AG04450 (cell line): ENCODE measurements around the gene CFLAR. TPM values are rescaled to one million over a fixed set of nuclear protein-coding genes. Genes with fewer than 3 reads are reported as not detected.

Experiments
- CTCF ChIA-PET: fragments of 300-600, 350-600 bp; formaldehyde crosslinking; extraction: SDS; loops from one replicate; lab custom pipeline; 2022; ENCODE audit warnings: antibody characterized with exemption, inconsistent platforms; lab: Charles Lee
- POLR2A ChIA-PET: fragments of 350-600 bp; formaldehyde crosslinking; extraction: SDS; loops from one replicate; lab custom pipeline; 2021; ENCODE audit warnings: antibody characterized with exemption, inconsistent platforms; lab: Yijun Ruan, JAX
- DNase-seq: peaks from one replicate; pipeline ENCODE4 v3.0.0-alpha.2; 2011; ENCODE audit warnings: low read depth, low spot score
- H3K27ac ChIP-seq: one replicate; pipeline ENCODE4 v1.5.1; 2012; ENCODE audit warnings: low read depth, low read length, control low read depth
- H3K27me3 ChIP-seq: one replicate; pipeline ENCODE4 v1.6.0; 2012; ENCODE audit warnings: low read length; ENCODE audit not compliant: control insufficient read depth, insufficient read depth
- H3K4me3 ChIP-seq: 2 replicates; pipeline ENCODE4 v1.5.1; 2011; ENCODE audit warnings: mild to moderate bottlenecking, low read depth, low read length, control low read depth
- H3K9me3 ChIP-seq: 2 replicates; pipeline ENCODE4 v1.5.1; 2012; ENCODE audit warnings: low read length; ENCODE audit not compliant: control insufficient read depth, insufficient read depth
- polyA plus RNA-seq: library from polyadenylated mRNA; depleted of rRNA; stranded (reverse); fragments of >200 nt; gene quantifications from 2 replicates; pipeline ENCODE4 v1.2.3, GENCODE V29; 2011
- TF ChIP-seq, protein P1 (sequence below): IDR thresholded peaks from 2 replicates; pipeline ENCODE4 v1.5.1; 2011; ENCODE audit warnings: low read depth, low read length, control low read depth, inconsistent platforms

The CFLAR gene
- polyA plus RNA-seq, 1 experiment: 36.3 TPM

- Histone ChIP-seq H3K27ac (peak overlapping the region; percentile 2), H3K4me3 (no peak overlapping the region), H3K27me3 (no peaks in the 10 kb centered on the region), H3K9me3 (no peaks in the 10 kb centered on the region)
- ChIA-PET CTCF (interaction anchor here (0.5 to 2.8 kb wide), 2 partner anchors 23 to 790 kb away, joined by 6 to 13 read pairs; no protein-coding TSS in a partner anchor), POLR2A (no interaction called here)
- TF ChIP-seq, protein P1, sequence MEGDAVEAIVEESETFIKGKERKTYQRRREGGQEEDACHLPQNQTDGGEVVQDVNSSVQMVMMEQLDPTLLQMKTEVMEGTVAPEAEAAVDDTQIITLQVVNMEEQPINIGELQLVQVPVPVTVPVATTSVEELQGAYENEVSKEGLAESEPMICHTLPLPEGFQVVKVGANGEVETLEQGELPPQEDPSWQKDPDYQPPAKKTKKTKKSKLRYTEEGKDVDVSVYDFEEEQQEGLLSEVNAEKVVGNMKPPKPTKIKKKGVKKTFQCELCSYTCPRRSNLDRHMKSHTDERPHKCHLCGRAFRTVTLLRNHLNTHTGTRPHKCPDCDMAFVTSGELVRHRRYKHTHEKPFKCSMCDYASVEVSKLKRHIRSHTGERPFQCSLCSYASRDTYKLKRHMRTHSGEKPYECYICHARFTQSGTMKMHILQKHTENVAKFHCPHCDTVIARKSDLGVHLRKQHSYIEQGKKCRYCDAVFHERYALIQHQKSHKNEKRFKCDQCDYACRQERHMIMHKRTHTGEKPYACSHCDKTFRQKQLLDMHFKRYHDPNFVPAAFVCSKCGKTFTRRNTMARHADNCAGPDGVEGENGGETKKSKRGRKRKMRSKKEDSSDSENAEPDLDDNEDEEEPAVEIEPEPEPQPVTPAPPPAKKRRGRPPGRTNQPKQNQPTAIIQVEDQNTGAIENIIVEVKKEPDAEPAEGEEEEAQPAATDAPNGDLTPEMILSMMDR: no peak
- no peak for DNase-seq
Observed at GRCh38 chr2:201208563-201209252, 92.7 kb downstream of the CFLAR start.

GRCh38 chr2:201215963-201216362 lies 100.0 kb downstream of the CFLAR start:
- Histone ChIP-seq H3K9me3 (no peaks in the 10 kb centered on the region), H3K27ac (no peak overlapping the region), H3K4me3 (no peak overlapping the region), H3K27me3 (no peaks in the 10 kb centered on the region)
- ChIA-PET POLR2A (no interaction called here), CTCF (no interaction called here)
- no peak for DNase-seq
- TF ChIP-seq, protein P1: no peak

DNA sequence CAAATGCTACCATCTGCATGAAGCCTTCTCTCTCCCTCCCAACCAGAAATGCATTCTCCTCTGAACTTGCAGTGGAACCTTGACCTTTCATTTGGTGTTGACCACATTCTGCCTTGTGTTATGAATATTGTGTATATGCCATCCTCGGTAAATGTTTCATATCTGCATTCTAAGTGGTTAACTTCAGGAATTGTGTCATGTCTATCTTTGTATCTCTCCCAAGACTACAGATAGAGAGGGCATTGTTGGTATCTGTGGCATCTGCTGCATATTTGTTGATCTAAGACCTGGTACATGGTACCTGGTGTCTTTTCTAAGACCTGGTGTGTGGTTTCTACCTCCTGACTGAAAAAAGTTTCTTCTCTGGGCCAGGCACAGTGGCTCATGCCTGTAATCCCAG lies 101.0 kb downstream of the CFLAR start:
- Histone ChIP-seq H3K27ac (no peak overlapping the region), H3K9me3 (no peaks in the 10 kb centered on the region), H3K27me3 (no peaks in the 10 kb centered on the region), H3K4me3 (no peak overlapping the region)
- TF ChIP-seq, protein P1: no peak
- ChIA-PET POLR2A (no interaction called here), CTCF (no interaction called here)
- no peak for DNase-seq

GRCh38 chr2:201218780-201219179 lies 102.8 kb downstream of the CFLAR start:
- ChIA-PET POLR2A (no interaction called here), CTCF (interaction anchor here (6.0 kb wide), 1 partner anchor 14 kb away, joined by 73 read pairs; no protein-coding TSS in a partner anchor)
- DNase-seq: no peak
- TF ChIP-seq, protein P1: no peak
- Histone ChIP-seq H3K27ac (no peak overlapping the region), H3K4me3 (no peak overlapping the region), H3K9me3 (no peaks in the 10 kb centered on the region), H3K27me3 (no peaks in the 10 kb centered on the region)

DNA sequence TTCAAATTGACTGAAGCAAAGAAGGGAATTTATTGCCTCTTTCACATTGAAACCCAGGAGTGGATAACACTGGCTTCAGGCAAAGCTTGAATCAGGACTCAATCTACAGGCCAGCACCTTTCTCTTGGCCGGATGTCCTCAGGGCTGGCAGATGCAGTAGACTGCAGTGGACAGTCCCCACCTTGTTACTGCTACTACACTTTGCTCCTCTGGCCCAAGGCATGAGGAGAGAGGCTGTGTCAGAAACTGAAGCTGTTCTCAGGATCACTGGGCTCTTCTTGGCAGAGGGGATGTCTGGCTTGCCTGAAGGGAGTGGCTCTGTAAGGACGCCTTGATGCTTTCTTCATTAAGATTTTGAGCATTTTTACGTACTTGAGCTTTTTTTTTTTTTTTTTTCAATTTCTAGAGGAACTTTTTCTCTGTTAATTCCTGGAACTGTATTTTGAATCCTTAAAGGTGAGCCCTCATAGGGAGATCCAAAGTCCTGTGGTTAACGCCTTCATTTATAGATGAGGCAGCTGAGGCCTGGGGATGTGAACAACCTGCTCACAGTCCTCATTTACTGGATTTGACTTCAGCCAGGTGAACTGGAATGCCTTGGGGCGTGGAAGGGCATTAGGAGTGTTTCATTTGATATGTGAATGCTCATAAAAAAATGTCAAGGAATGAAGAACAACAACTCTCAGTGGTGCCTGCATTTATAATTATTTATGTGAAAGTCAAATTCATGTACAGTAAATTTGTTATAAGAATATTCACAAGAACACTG lies 103.5 kb downstream of the CFLAR start:
- TF ChIP-seq, protein P1: no peak
- Histone ChIP-seq H3K27me3 (no peaks in the 10 kb centered on the region), H3K9me3 (no peaks in the 10 kb centered on the region), H3K27ac (no peak overlapping the region), H3K4me3 (no peak overlapping the region)
- DNase-seq: no peak
- ChIA-PET CTCF (interaction anchor here (0.7 to 6.0 kb wide), 3 partner anchors 13 to 25 kb away, joined by 5 to 73 read pairs (median 5); no protein-coding TSS in a partner anchor), POLR2A (no interaction called here)
